ENCODE data around the gene LGALSL. TPM values are rescaled to one million over a fixed set of nuclear protein-coding genes. Genes with fewer than 3 reads are reported as not detected.

LGALSL gene
- polyA plus RNA-seq, 1 of the 3 experiments (the other 2 are of a cell fraction) = 6.5 TPM

DNA sequence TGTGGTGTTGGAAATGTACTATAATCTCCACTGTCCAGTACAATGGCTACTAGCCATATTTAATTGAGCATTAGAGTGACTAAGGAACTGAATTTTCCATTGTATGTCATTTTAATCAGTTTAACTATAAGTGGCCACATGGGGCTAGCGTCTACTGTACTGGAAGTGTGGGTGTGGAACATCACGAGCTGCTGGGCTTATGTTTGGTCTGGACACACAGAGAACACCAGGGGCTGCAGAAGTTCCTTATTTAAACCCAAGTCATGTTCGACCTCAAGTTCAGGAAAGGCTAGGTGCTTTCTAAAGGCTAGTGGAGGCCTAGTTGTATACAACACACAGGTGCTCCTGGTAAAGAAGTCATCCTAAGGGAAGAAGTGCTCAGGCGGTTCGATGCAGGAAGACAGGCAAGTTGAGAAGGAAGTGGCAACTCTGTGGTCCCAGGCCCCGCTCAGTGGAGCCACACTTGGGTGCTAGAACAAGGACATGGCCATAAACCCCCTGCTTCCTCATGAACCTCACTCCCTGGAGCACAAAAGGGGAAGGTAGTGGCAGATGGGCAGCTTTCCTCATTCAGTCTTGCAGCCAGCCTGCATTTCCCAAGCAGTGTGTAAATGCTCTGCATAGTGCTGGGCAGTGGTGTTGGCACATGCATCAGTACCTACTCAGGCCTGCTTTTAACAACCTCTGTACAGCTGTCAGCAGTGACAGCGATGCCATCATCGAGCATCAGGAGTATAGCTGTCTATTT is 13.3 kb downstream of the LGALSL start (continued):
- TF ChIP-seq, protein P1, sequence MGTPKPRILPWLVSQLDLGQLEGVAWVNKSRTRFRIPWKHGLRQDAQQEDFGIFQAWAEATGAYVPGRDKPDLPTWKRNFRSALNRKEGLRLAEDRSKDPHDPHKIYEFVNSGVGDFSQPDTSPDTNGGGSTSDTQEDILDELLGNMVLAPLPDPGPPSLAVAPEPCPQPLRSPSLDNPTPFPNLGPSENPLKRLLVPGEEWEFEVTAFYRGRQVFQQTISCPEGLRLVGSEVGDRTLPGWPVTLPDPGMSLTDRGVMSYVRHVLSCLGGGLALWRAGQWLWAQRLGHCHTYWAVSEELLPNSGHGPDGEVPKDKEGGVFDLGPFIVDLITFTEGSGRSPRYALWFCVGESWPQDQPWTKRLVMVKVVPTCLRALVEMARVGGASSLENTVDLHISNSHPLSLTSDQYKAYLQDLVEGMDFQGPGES (IDR thresholded peaks at IDR 0.05; ENCODE audit: low read depth, low read length) = no peak
- TF ChIP-seq EP300 (IDR thresholded peaks at IDR 0.05; ENCODE audit: borderline replicate concordance in 1 of 2, low read depth in 1 of 2, low read length in 1 of 2) = no peak

GRCh38 chr2:64469261-64469660 is 15.3 kb downstream of the LGALSL start:
- Histone ChIP-seq H3K4me2 (no peak overlapping the region), H3K27me3 (ENCODE audit: insufficient read depth) (peaks cover 5% of the 10 kb centered on the region; the same call in 1 of the 2 replicates), H3K9me3 (no peaks in the 10 kb centered on the region), H3F3A (replicated peaks; ENCODE audit: insufficient read depth) (no peaks in the 10 kb centered on the region), H3K27ac (ENCODE audit: low read depth in 2 of 2, low read length in 1 of 2) (no peak overlapping the region), H2AFZ (ENCODE audit: low read depth) (no peak overlapping the region), H3K9me2 (no peaks in the 10 kb centered on the region), H4K20me1 (ENCODE audit: insufficient read depth) (no peaks in the 10 kb centered on the region), H3K36me3 (replicated peaks in 1 of 2; ENCODE audit: control insufficient read depth in 1 of 2, insufficient read depth in 2 of 2, low read length in 1 of 2) (no peaks in the 10 kb centered on the region), H3K79me2 (ENCODE audit: insufficient read depth) (no peaks in the 10 kb centered on the region), H3K4me1 (ENCODE audit: control insufficient read depth in 1 of 2, insufficient read depth in 2 of 2, low read depth in 1 of 2, low read length in 1 of 2) (no peaks in the 10 kb centered on the region; a peak in 1 of 4 replicates), H3K9ac (no peak overlapping the region), H3K4me3 (ENCODE audit: low read depth in 2 of 2, low read length in 1 of 2) (no peak overlapping the region)
- ChIA-PET POLR2A (no interaction called here), CTCF (interaction anchor here (0.7 kb wide), 1 partner anchor 18 kb away, joined by 3 read pairs; no protein-coding TSS in a partner anchor)
- no peak for TF ChIP-seq MEF2A (IDR thresholded peaks at IDR 0.05; ENCODE audit: borderline replicate concordance, low read depth)
- TF ChIP-seq, protein P1 (IDR thresholded peaks at IDR 0.05; ENCODE audit: low read depth, low read length) = no peak
- no peak for TF ChIP-seq TAF1 (IDR thresholded peaks at IDR 0.05; ENCODE audit: borderline replicate concordance, low read depth, low read length)
- no peak for TF ChIP-seq SIN3A (IDR thresholded peaks at IDR 0.05; ENCODE audit: borderline replicate concordance, low read depth, low read length)
- TF ChIP-seq EP300 (IDR thresholded peaks at IDR 0.05; ENCODE audit: borderline replicate concordance in 1 of 2, low read depth in 1 of 2, low read length in 1 of 2) = no peak
- no peak for TF ChIP-seq EZH2phosphoT487 (IDR thresholded peaks at IDR 0.05; ENCODE audit: borderline replicate concordance, low read depth)
- TF ChIP-seq NFIC (IDR thresholded peaks at IDR 0.05; ENCODE audit: borderline replicate concordance) = no peak
- WGBS (ENCODE audit: low lambda C conversion rate) = 18% methylated on average over 1 of the region's 1 CpG
- no peak for DNase-seq

DNA sequence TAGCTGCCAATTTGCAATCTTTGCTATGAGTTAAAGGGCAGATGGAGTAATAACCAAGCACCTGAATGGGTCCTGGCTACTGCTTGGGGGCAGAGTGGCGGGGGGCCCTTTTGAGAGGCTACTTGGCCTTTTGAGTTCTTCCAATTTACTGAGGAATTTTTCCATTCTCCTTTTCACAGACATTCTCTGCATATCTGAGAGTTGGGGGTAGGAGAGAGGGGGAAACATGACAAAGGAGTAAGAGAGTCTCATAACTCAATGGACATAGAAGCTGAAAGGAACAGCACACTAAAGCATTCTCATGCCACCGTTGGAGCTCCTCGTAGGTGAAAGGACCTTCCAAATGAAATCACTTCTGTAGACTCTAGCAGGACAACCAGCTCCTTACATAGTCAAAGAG is 16.1 kb downstream of the LGALSL start:
- Histone ChIP-seq H3F3A (replicated peaks; ENCODE audit: insufficient read depth) (no peaks in the 10 kb centered on the region), H3K27me3 (ENCODE audit: insufficient read depth) (peaks cover 5% of the 10 kb centered on the region; the same call in 1 of the 2 replicates), H3K4me3 (ENCODE audit: low read depth in 2 of 2, low read length in 1 of 2) (no peak overlapping the region), H3K9me2 (no peaks in the 10 kb centered on the region), H3K9me3 (no peaks in the 10 kb centered on the region), H4K20me1 (ENCODE audit: insufficient read depth) (no peaks in the 10 kb centered on the region), H3K9ac (no peak overlapping the region), H3K79me2 (ENCODE audit: insufficient read depth) (no peaks in the 10 kb centered on the region), H3K4me2 (no peak overlapping the region), H3K27ac (ENCODE audit: low read depth in 2 of 2, low read length in 1 of 2) (no peak overlapping the region), H2AFZ (ENCODE audit: low read depth) (no peak overlapping the region), H3K4me1 (ENCODE audit: control insufficient read depth in 1 of 2, insufficient read depth in 2 of 2, low read depth in 1 of 2, low read length in 1 of 2) (no peaks in the 10 kb centered on the region; a peak in 1 of 4 replicates), H3K36me3 (replicated peaks in 1 of 2; ENCODE audit: control insufficient read depth in 1 of 2, insufficient read depth in 2 of 2, low read length in 1 of 2) (no peaks in the 10 kb centered on the region)
- DNase-seq = no peak
- WGBS (ENCODE audit: low lambda C conversion rate) = 65% methylated on average over 3 of the region's 3 CpGs
- ChIA-PET CTCF (interaction anchor here (2.6 kb wide), 1 partner anchor 18 kb away, joined by 10 read pairs; no protein-coding TSS in a partner anchor), POLR2A (no interaction called here)
- TF ChIP-seq RCOR1 (IDR thresholded peaks at IDR 0.05; ENCODE audit: low read length) (no peak), PBX3 (IDR thresholded peaks at IDR 0.05) (no peak), RFX5 (IDR thresholded peaks at IDR 0.05; ENCODE audit: low read length) (no peak), RAD21 (IDR thresholded peaks at IDR 0.05; ENCODE audit: low read length) (no peak), JUND (IDR thresholded peaks at IDR 0.05) (no peak), FOSL2 (IDR thresholded peaks at IDR 0.05; ENCODE audit: borderline replicate concordance, low read depth) (no peak), ELF1 (IDR thresholded peaks at IDR 0.05) (no peak), GABPA (IDR thresholded peaks at IDR 0.05; ENCODE audit: low read depth) (no peak), FOXJ3 (CRISPR knock-in tag; IDR thresholded peaks at IDR 0.05) (no peak), EP300 (IDR thresholded peaks at IDR 0.05; ENCODE audit: borderline replicate concordance in 1 of 2, low read depth in 1 of 2, low read length in 1 of 2) (no peak)
- TF ChIP-seq, protein P1 (IDR thresholded peaks at IDR 0.05; ENCODE audit: low read depth, low read length) = no peak
